RWPE1 (cell line): ENCODE measurements around the gene COL4A6.

Experiments used
- CTCF ChIA-PET: fragments of 350-600 bp; sonication (Branson Sonifier 250); formaldehyde crosslinking; extraction: SDS; loops from one replicate; lab custom pipeline; 2021; lab: Yijun Ruan, JAX
- POLR2A ChIA-PET: fragments of 400-600 bp; formaldehyde crosslinking; extraction: SDS; loops from one replicate; lab custom pipeline; 2020; ENCODE audit warnings: antibody characterized with exemption; ENCODE audit not compliant: low non-redundant PET; lab: Yijun Ruan, JAX
- DNase-seq: peaks from one replicate; pipeline ENCODE4 v3.0.0; 2012; ENCODE audit warnings: low spot score
- H3K27ac ChIP-seq: fragments of 450-650 bp; 2 replicates; pipeline ENCODE4 v1.5.1; 2017
- TF ChIP-seq, protein P1 (sequence below): fragments of 450-650 bp; conservative IDR thresholded peaks from 2 replicates; pipeline ENCODE4 v1.5.1; 2017; ENCODE audit warnings: low read depth, mild to moderate bottlenecking

Gene COL4A6

DNA sequence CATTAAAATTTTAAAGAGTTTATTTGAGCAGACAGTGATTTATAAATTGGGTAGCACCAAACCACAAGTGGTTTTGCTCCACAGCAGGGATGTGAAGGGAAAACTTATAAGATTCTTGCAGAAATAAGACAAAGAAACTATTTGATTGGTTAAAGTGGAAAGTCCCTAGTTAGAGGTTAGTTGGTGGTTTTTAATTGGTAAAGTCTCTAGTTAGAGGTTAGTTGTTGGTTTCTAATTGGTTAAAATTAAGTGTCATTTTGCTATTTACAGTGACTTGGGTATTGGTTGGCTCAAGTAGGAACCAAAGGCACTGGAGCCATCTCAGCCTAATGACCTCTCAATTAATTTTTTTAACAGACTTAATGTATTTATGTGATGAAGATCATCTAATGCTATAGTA lies 323.7 kb downstream of the COL4A6 start:
- CTCF ChIA-PET = interaction anchor here (0.7 kb wide), 1 partner anchor 36 kb away, joined by 3 read pairs; no protein-coding TSS in a partner anchor
- TF ChIP-seq, protein P1, sequence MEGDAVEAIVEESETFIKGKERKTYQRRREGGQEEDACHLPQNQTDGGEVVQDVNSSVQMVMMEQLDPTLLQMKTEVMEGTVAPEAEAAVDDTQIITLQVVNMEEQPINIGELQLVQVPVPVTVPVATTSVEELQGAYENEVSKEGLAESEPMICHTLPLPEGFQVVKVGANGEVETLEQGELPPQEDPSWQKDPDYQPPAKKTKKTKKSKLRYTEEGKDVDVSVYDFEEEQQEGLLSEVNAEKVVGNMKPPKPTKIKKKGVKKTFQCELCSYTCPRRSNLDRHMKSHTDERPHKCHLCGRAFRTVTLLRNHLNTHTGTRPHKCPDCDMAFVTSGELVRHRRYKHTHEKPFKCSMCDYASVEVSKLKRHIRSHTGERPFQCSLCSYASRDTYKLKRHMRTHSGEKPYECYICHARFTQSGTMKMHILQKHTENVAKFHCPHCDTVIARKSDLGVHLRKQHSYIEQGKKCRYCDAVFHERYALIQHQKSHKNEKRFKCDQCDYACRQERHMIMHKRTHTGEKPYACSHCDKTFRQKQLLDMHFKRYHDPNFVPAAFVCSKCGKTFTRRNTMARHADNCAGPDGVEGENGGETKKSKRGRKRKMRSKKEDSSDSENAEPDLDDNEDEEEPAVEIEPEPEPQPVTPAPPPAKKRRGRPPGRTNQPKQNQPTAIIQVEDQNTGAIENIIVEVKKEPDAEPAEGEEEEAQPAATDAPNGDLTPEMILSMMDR = no peak
- POLR2A ChIA-PET = no interaction called here
- H3K27ac ChIP-seq = no peak overlapping the region
- DNase-seq = no peak
